Naive thymus-derived CD4-positive, alpha-beta T cell (primary cell): ENCODE measurements around the gene XRCC6. TPM values are rescaled to one million over a fixed set of nuclear protein-coding genes. Genes with fewer than 3 reads are reported as not detected.
"Not testable (repeated sequence)": the region's sequence is repeated elsewhere in the genome, so short reads cannot be mapped to it uniquely, and the experiment has no call there.

Experiments used
- ATAC-seq: fragments of 150-1000 bp; cut with Tn5 transposase; 2 replicates; pipeline ENCODE4 v1.10.0; 2021; ENCODE audit warnings: mild to moderate bottlenecking, moderate library complexity
- CTCF ChIA-PET: fragments of 350-600 bp; sonication (Branson Sonifier 250); formaldehyde crosslinking; loops from one replicate; lab custom pipeline; 2021; ENCODE audit warnings: antibody characterized with exemption; lab: Charles Lee
- POLR2A ChIA-PET: fragments of 350-600 bp; sonication (Branson Sonifier 250); formaldehyde crosslinking; loops from one replicate; lab custom pipeline; 2021; ENCODE audit warnings: antibody characterized with exemption, inconsistent platforms; lab: Charles Lee
- DNase-seq, 9 donors: peaks; one replicate each; pipeline versions ENCODE4 v3.0.0 to v3.0.0-alpha.2; 2020 to 2022; ENCODE audit warnings: mixed read lengths in 1 of 9
- H3K27ac ChIP-seq: one replicate; pipeline ENCODE4 v1.7.0; 2013; ENCODE audit warnings: mild to moderate bottlenecking, low read depth, low read length, moderate library complexity
- H3K27me3 ChIP-seq, 2 donors: one replicate each; pipeline ENCODE4 v1.7.0; 2013; ENCODE audit warnings: low read length in 2 of 2, mild to moderate bottlenecking in 2 of 2, moderate library complexity in 2 of 2; ENCODE audit not compliant: control insufficient read depth in 2 of 2, insufficient read depth in 2 of 2
- H3K36me3 ChIP-seq, 3 experiments: 1 replicate in 2 of 3; 2 replicates in 1 of 3; pipeline ENCODE4 v1.7.0; 2013; ENCODE audit warnings: low read length in 3 of 3, mild to moderate bottlenecking in 3 of 3, moderate library complexity in 1 of 3; ENCODE audit not compliant: insufficient read depth in 3 of 3, control insufficient read depth in 2 of 3
- H3K4me1 ChIP-seq, 2 donors: one replicate each; pipeline ENCODE4 v1.7.0; 2013; ENCODE audit warnings: low read length in 2 of 2, mild to moderate bottlenecking in 2 of 2, moderate library complexity in 1 of 2; ENCODE audit not compliant: control insufficient read depth in 2 of 2, insufficient read depth in 2 of 2
- H3K4me3 ChIP-seq: 2 replicates; pipeline ENCODE4 v1.7.0; 2013; ENCODE audit warnings: mild to moderate bottlenecking, low read length
- H3K9me3 ChIP-seq, 3 experiments: 1 replicate in 2 of 3; 2 replicates in 1 of 3; pipeline ENCODE4 v1.7.0; 2013; ENCODE audit warnings: low read length in 3 of 3; ENCODE audit not compliant: control insufficient read depth in 2 of 3
- H3K27ac Mint-ChIP-seq, 9 donors: one replicate each; pipeline ENCODE4 v1.8.0; 2020 to 2022; ENCODE audit warnings: mixed read lengths in 9 of 9, mild to moderate bottlenecking in 8 of 9, moderate library complexity in 5 of 9, inconsistent platforms in 2 of 9
- H3K27me3 Mint-ChIP-seq, 5 donors: one replicate each; pipeline ENCODE4 v1.8.0; 2021 to 2022; ENCODE audit warnings: mixed read lengths in 5 of 5, mild to moderate bottlenecking in 1 of 5
- H3K36me3 Mint-ChIP-seq, 5 donors: one replicate each; pipeline ENCODE4 v1.8.0; 2020 to 2022; ENCODE audit warnings: mixed read lengths in 5 of 5, mild to moderate bottlenecking in 3 of 5, inconsistent platforms in 1 of 5
- H3K4me1 Mint-ChIP-seq, 7 donors: one replicate each; pipeline ENCODE4 v1.8.0; 2020 to 2022; ENCODE audit warnings: mixed read lengths in 7 of 7, mild to moderate bottlenecking in 3 of 7, inconsistent platforms in 1 of 7
- H3K4me3 Mint-ChIP-seq, 10 donors: one replicate each; pipeline ENCODE4 v1.8.0; 2020 to 2022; ENCODE audit warnings: mild to moderate bottlenecking in 10 of 10, mixed read lengths in 10 of 10, moderate library complexity in 6 of 10, inconsistent platforms in 2 of 10
- H3K9me3 Mint-ChIP-seq, 11 donors: one replicate each; pipeline ENCODE4 v1.8.0; 2020 to 2022; ENCODE audit warnings: mixed read lengths in 11 of 11, mild to moderate bottlenecking in 4 of 11, inconsistent platforms in 1 of 11, moderate library complexity in 1 of 11
- intact Hi-C, 2 donors: fragments of 100-400 bp; cut with micrococcal nuclease; formaldehyde crosslinking; loops; one replicate each; pipeline ENCODE4 v1.15.1; 2023
- polyA plus RNA-seq, 2 donors: library from polyadenylated mRNA; unstranded; fragments of 300-500 nt; fragmentation: Illumina TruSeq; gene quantifications; one replicate each; pipeline ENCODE4 v1.2.3, GENCODE V29; 2021
- total RNA-seq, 6 experiments: library from RNA in 5 of 6; stranded (reverse) in 5 of 6; gene quantifications; 1 replicate in 5 of 6; 2 replicates in 1 of 6; pipeline ENCODE4 v1.2.3 and lab custom pipeline; 2021 to 2026

Gene XRCC6
- total and polyA plus RNA-seq, 7 experiments from 2014 or later: 139 to 542 (median 168) TPM

DNA sequence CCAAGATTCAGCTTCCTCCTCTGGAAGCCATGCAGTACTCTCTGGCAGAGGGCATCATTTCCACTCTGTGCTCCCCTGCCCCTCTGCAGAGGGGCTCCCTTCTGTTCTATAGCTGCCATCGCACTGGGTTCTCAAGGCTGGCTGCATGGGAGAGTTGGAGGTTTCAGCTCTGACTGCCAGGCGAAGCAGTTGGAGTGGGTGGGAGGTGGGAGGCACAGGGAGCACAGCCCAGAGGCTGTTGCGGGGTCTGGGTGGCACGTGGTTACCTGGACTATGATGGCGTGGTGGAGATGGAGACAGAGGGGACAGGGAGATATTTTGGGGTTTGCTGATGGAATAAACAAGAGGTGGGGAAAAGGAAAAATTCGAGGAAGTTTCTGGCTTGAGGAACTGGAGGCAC is 36.2 kb upstream of the XRCC6 start:
- Histone ChIP-seq H3K27me3 (no peaks in the 10 kb centered on the region), H3K9me3 (no peaks in the 10 kb centered on the region), H3K4me1 (peaks cover 8 to 9% of the 10 kb centered on the region in 2 donors), H3K36me3 (peaks cover 0 to 48% (median 3%) of the 10 kb centered on the region in 3 experiments), H3K27ac (no peak overlapping the region), H3K4me3 (no peak overlapping the region)
- Mint-ChIP-seq H3K9me3 (no peaks in the 10 kb centered on the region), H3K4me3 (no peak overlapping the region), H3K4me1 (peaks cover 5 to 28% (median 20%) of the 10 kb centered on the region in 7 donors), H3K36me3 (peaks cover 0 to 24% (median 4%) of the 10 kb centered on the region in 5 donors), H3K27ac (peak overlapping the region in 2 of 9 donors; percentile 8 to 14), H3K27me3 (no peaks in the 10 kb centered on the region)
- intact Hi-C loops: loop anchor here in 1 of 2 donors (1.0 kb wide), 1 partner anchor 59 kb away; no protein-coding TSS in a partner anchor
- ChIA-PET CTCF (no interaction called here), POLR2A (no interaction called here)
- ATAC-seq (no peak), DNase-seq (no peak)

DNA sequence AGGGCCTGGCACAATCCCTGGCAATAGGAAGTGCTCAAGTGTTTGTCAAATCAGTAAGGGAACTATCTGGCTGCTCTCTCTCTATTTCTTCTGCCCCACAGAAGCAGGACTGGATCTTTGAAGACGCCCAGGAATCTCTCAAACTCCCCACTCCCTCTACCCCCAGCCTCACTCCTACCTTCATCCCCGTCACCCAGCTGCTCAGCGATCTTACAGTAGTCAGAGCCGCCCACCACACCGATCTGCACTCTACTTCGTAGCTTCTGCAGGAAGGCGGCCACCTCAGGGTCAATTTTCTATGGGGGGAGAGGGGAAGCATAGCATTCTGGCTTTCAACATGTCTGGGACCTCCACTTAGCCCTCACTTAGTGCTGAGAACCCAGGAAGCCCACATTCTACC is 35.2 kb upstream of the XRCC6 start:
- Histone ChIP-seq H3K27me3 (no peaks in the 10 kb centered on the region), H3K4me3 (no peak overlapping the region), H3K9me3 (no peaks in the 10 kb centered on the region), H3K4me1 (peaks cover 9 to 11% of the 10 kb centered on the region in 2 donors), H3K36me3 (peaks cover 0 to 40% (median 3%) of the 10 kb centered on the region in 3 experiments), H3K27ac (no peak overlapping the region)
- no peak for DNase-seq
- Mint-ChIP-seq H3K27ac (peak overlapping the region in 5 of 9 donors; percentile 37 to 62 (median 49)), H3K9me3 (no peaks in the 10 kb centered on the region), H3K36me3 (peaks cover 0 to 19% (median 4%) of the 10 kb centered on the region in 5 donors), H3K4me3 (no peak overlapping the region), H3K27me3 (no peaks in the 10 kb centered on the region), H3K4me1 (peaks cover 5 to 27% (median 22%) of the 10 kb centered on the region in 7 donors)
- ChIA-PET POLR2A (no interaction called here), CTCF (no interaction called here)
- ATAC-seq: no peak
- intact Hi-C loops: no loop called here

GRCh38 chr22:41587347-41587723 is 33.8 kb upstream of the XRCC6 start:
- ATAC-seq (no peak), DNase-seq (no peak)
- H3K9me3 Mint-ChIP-seq: no peaks in the 10 kb centered on the region
- H3K27me3 Mint-ChIP-seq: no peaks in the 10 kb centered on the region
- intact Hi-C loops: no loop called here
- ChIA-PET POLR2A (interaction anchor here (0.7 kb wide), 1 partner anchor 672 kb away, joined by 3 read pairs; no protein-coding TSS in a partner anchor), CTCF (interaction anchor here (0.5 kb wide), 1 partner anchor 39 kb away, joined by 3 read pairs; no protein-coding TSS in a partner anchor)
- H3K9me3 ChIP-seq: no peaks in the 10 kb centered on the region
- no peak overlapping the region for H3K4me3 ChIP-seq
- H3K27me3 ChIP-seq: no peaks in the 10 kb centered on the region
- peaks cover 9 to 11% of the 10 kb centered on the region in 2 donors for H3K4me1 ChIP-seq
- H3K27ac ChIP-seq: no peak overlapping the region
- H3K36me3 ChIP-seq: peaks cover 0 to 29% (median 3%) of the 10 kb centered on the region in 3 experiments
- H3K4me3 Mint-ChIP-seq: peak overlapping the region in 5 of 10 donors; percentile 21 to 76 (median 27)
- H3K27ac Mint-ChIP-seq: peak overlapping the region in 2 of 9 donors; percentile 14 to 23
- H3K36me3 Mint-ChIP-seq: peaks cover 0 to 17% (median 4%) of the 10 kb centered on the region in 5 donors
- peaks cover 5 to 28% (median 22%) of the 10 kb centered on the region in 7 donors for H3K4me1 Mint-ChIP-seq

- DNase-seq: peak; percentile 97 to 100 (median 100)
- Histone ChIP-seq H3K27me3 (no peaks in the 10 kb centered on the region), H3K36me3 (peaks cover 0 to 6% (median 3%) of the 10 kb centered on the region in 3 experiments), H3K4me1 (peaks cover 9 to 11% of the 10 kb centered on the region in 2 donors), H3K9me3 (no peaks in the 10 kb centered on the region), H3K27ac (peak within 1 kb of the TSS; percentile 79), H3K4me3 (peak within 1 kb of the TSS; percentile 97)
- intact Hi-C loops: loop anchor here (1.0 to 2.0 kb wide), 10 partner anchors 12 to 638 kb away; partner anchors contain the start of genes ACO2 (in 2 of the 2), DESI1 (in 2 of the 2), POLR3H (in 2 of the 2) and TEF (in 2 of the 2)
- CTCF ChIA-PET: no interaction called here
- peak; percentile 99 for ATAC-seq
- H3K27me3 Mint-ChIP-seq: no peaks in the 10 kb centered on the region
- peaks cover 0 to 4% (median 0%) of the 10 kb centered on the region in 5 donors for H3K36me3 Mint-ChIP-seq
- POLR2A ChIA-PET: interaction anchor here (0.5 to 3.9 kb wide), 24 partner anchors 15 to 904 kb away, joined by 3 to 30 read pairs (median 4); partner anchors contain the start of genes ACO2, DESI1, PHF5A and POLR3H
- peaks cover 5 to 28% (median 22%) of the 10 kb centered on the region in 7 donors for H3K4me1 Mint-ChIP-seq
- peak within 1 kb of the TSS; percentile 81 to 93 (median 86) for H3K27ac Mint-ChIP-seq
- H3K4me3 Mint-ChIP-seq: peak within 1 kb of the TSS; percentile 76 to 96 (median 93)
- no peaks in the 10 kb centered on the region for H3K9me3 Mint-ChIP-seq
Observed at GRCh38 chr22:41589391-41590241, 31.5 kb upstream of the XRCC6 start, which contains the start of gene PMM1. Gene PMM1, minus strand, starts transcription at chr22:41589840. Its CDS starts 35 bp downstream, at chr22:41589805.

DNA sequence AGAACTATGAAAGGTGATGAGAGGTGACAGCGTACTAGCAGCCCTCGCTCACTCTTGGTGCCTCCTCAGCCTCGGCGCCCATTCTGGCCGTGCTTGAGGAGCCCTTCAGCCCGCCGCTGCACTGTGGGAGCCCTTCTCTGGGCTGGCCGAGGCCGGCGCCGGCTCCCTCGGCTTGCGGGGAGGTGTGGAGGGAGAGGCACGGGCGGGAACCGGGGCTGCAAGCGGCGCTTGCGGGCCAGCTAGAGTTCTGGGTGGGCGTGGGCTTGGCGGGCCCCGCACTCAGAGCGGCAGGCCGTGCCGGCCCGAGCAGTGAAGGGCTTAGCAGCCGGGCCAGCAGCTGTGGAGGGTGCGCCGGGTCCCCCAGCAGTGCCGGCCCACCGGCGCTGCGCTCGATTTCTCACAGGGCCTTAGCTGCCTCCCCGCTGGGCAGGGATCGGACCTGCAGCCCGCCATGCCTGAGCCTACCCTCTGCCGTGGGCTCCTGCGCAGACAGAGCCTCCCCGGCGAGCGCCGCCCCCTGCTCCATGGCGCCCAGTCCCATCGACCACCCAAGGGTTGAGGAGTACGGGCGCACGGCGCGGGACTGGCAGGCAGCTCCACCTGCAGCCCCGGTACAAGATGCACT is 27.6 kb upstream of the XRCC6 start:
- ATAC-seq, H3K27me3 Mint-ChIP-seq, H3K36me3 ChIP-seq, CTCF ChIA-PET, H3K27me3 ChIP-seq, H3K4me3 ChIP-seq, H3K9me3 Mint-ChIP-seq, DNase-seq, intact Hi-C loops, H3K4me3 Mint-ChIP-seq, H3K27ac Mint-ChIP-seq, H3K27ac ChIP-seq, H3K9me3 ChIP-seq, H3K36me3 Mint-ChIP-seq: not testable (repeated sequence)
- POLR2A ChIA-PET: interaction anchor here (0.6 kb wide), 1 partner anchor 145 kb away, joined by 3 read pairs; no protein-coding TSS in a partner anchor
- H3K4me1 Mint-ChIP-seq: peaks cover 0 to 19% (median 8%) of the 10 kb centered on the region in 7 donors
- H3K4me1 ChIP-seq: peaks cover 7 to 11% of the 10 kb centered on the region in 2 donors

DNA sequence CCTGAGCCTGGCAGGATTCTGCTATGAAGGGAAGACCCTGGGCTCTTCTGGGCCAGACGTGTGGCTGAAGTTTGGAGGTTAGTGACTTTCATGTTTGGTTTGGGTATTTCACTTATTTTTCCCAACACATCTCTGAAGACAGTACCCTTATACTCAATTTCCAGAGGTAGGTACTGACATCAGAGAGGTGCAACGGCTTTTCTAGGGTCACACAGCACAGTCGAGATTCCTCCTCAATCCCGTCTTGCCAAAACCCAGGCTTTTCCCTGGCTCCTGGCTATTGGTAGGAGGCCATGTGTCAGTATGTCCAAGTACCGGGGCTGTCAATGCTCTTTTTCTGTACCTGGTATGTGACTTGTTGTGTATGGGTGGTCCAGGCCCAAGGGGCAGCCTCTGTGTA is 25.4 kb upstream of the XRCC6 start:
- no peak for ATAC-seq
- H3K27me3 ChIP-seq: no peaks in the 10 kb centered on the region
- H3K4me3 ChIP-seq: no peak overlapping the region
- no peaks in the 10 kb centered on the region for H3K27me3 Mint-ChIP-seq
- H3K9me3 ChIP-seq: no peaks in the 10 kb centered on the region
- no peaks in the 10 kb centered on the region for H3K9me3 Mint-ChIP-seq
- no peak overlapping the region for H3K27ac ChIP-seq
- peaks cover 0 to 5% (median 0%) of the 10 kb centered on the region in 5 donors for H3K36me3 Mint-ChIP-seq
- DNase-seq: no peak
- H3K4me1 ChIP-seq: no peaks in the 10 kb centered on the region
- CTCF ChIA-PET: no interaction called here
- peaks cover 0 to 3% (median 0%) of the 10 kb centered on the region in 7 donors for H3K4me1 Mint-ChIP-seq
- POLR2A ChIA-PET: no interaction called here
- no peak overlapping the region for H3K4me3 Mint-ChIP-seq
- peaks cover 0 to 6% (median 0%) of the 10 kb centered on the region in 3 experiments for H3K36me3 ChIP-seq
- intact Hi-C loops: no loop called here
- H3K27ac Mint-ChIP-seq: no peak overlapping the region
